Measurements from ENCODE around the gene DCUN1D1. TPM values are rescaled to one million over a fixed set of nuclear protein-coding genes. Genes with fewer than 3 reads are reported as not detected.

Gene DCUN1D1
- total RNA-seq, 1 donor from 2014 or later = 25.5 TPM

DNA sequence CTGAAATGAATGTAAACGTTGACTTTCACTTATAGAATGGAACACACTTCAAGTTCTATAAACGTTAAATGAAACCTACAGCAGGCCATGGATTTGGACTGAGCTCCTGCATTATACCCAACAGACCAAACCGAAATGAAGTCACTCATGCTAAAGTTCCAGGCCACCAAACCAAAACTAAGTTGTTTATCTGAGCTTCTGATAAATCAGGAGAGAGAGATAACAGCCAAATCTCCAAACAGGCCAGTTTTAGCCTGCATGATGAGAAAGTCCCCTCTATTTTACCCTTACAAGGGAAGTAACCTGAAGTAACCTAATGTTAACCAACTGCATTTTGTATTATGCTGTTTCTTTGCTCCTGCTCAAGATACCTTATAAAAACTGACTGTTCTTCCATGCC, 44.5 kb downstream of the DCUN1D1 start:
- TF ChIP-seq POLR2A (IDR thresholded peaks at IDR 0.05) (no peak), POLR2AphosphoS5 (IDR thresholded peaks at IDR 0.05; ENCODE audit: insufficient read depth in 1 of 2, low read depth in 1 of 2) (no peak), CTCF (IDR thresholded peaks at IDR 0.05) (no peak)
- H3K27me3 ChIP-seq = no peaks in the 10 kb centered on the region
- no peaks in the 10 kb centered on the region for H3K36me3 ChIP-seq
- H3K27ac ChIP-seq = no peak overlapping the region
- no peak overlapping the region for H3K4me3 ChIP-seq
- no peak for DNase-seq (ENCODE audit: extremely low spot score in 2 of 2)
- intact Hi-C loops (cut with DNase I) = no loop called here
- H3K4me1 ChIP-seq = no peaks in the 10 kb centered on the region
- peaks cover 9% of the 10 kb centered on the region for H3K9me3 ChIP-seq

DNA sequence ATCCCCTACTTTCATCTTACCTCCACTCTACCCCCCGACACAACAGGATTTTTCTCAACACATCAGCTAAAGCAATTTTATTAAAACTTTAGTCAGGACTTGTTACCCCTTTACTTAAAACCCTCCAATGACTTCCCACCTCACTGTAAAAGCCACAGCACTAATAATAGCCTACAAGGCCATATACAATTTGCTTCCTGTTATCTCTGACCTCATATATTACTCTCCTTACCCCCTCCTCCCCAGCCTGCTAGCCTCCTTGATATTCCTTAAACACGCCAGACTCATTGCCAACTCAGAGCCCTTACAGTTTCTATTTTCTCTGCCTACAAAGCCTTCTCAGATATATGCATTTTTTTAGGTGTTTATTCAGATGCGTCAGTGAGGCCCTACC, 54.4 kb downstream of the DCUN1D1 start:
- intact Hi-C loops (cut with DNase I) = no loop called here
- no peak for DNase-seq (ENCODE audit: extremely low spot score in 2 of 2)
- Histone ChIP-seq H3K4me3 (no peak overlapping the region), H3K36me3 (no peaks in the 10 kb centered on the region), H3K27me3 (no peaks in the 10 kb centered on the region), H3K27ac (no peak overlapping the region), H3K9me3 (no peaks in the 10 kb centered on the region), H3K4me1 (peaks cover 12% of the 10 kb centered on the region)
- TF ChIP-seq POLR2A (IDR thresholded peaks at IDR 0.05) (no peak), POLR2AphosphoS5 (IDR thresholded peaks at IDR 0.05; ENCODE audit: insufficient read depth in 1 of 2, low read depth in 1 of 2) (no peak), CTCF (IDR thresholded peaks at IDR 0.05) (no peak)

DNA sequence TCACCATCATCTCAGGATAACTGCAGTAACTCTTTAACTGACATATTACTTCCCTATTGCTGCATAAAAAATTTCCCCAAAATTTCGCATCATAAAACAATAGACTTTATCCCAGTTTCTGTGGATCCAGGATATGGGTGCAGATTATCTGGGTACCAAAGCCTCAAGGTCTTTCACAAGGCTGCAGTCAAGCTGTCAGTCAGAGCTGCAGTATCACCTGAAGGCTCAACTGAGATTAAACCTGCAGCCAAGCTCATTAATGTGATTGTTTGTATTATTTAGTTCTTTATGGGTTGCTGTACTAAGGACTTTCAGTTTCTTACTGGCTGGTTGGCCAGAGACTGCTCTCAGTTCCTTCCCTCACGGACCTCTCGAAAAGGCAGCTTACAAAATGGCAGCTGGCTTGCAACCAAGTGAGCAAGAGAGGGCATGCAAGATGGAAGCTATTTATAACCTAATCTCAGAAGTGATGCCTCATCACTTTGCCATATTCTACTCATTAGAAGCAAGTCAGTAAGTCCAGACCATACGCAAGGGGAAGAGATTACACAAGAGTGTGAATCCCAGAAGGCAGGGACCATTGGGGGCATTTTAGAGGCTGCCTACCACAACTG, 54.9 kb downstream of the DCUN1D1 start:
- Histone ChIP-seq H3K4me3 (no peak overlapping the region), H3K4me1 (peaks cover 16% of the 10 kb centered on the region), H3K27ac (no peak overlapping the region), H3K36me3 (no peaks in the 10 kb centered on the region), H3K27me3 (no peaks in the 10 kb centered on the region), H3K9me3 (no peaks in the 10 kb centered on the region)
- intact Hi-C loops (cut with DNase I) = no loop called here
- DNase-seq (ENCODE audit: extremely low spot score in 2 of 2) = no peak
- TF ChIP-seq POLR2A (IDR thresholded peaks at IDR 0.05) = no peak
- peak in 1 of 2 donors; percentile 8 for TF ChIP-seq POLR2AphosphoS5 (IDR thresholded peaks at IDR 0.05; ENCODE audit: insufficient read depth in 1 of 2, low read depth in 1 of 2)

GRCh38 chr3:182921665-182922355, 58.5 kb downstream of the DCUN1D1 start:
- Histone ChIP-seq H3K27ac (no peak overlapping the region), H3K4me3 (no peak overlapping the region), H3K9me3 (no peaks in the 10 kb centered on the region), H3K4me1 (peaks cover 16% of the 10 kb centered on the region), H3K36me3 (no peaks in the 10 kb centered on the region), H3K27me3 (no peaks in the 10 kb centered on the region)
- no peak for DNase-seq (ENCODE audit: extremely low spot score in 2 of 2)
- no peak for TF ChIP-seq POLR2A (IDR thresholded peaks at IDR 0.05)
- intact Hi-C loops (cut with DNase I) = no loop called here

GRCh38 chr3:182920515-182921084, 59.7 kb downstream of the DCUN1D1 start:
- DNase-seq (ENCODE audit: extremely low spot score in 2 of 2) = no peak
- no peaks in the 10 kb centered on the region for H3K36me3 ChIP-seq
- no peaks in the 10 kb centered on the region for H3K9me3 ChIP-seq
- no peaks in the 10 kb centered on the region for H3K27me3 ChIP-seq
- TF ChIP-seq POLR2A (IDR thresholded peaks at IDR 0.05) (no peak), CTCF (IDR thresholded peaks at IDR 0.05) (no peak), POLR2AphosphoS5 (IDR thresholded peaks at IDR 0.05; ENCODE audit: insufficient read depth in 1 of 2, low read depth in 1 of 2) (no peak)
- intact Hi-C loops (cut with DNase I) = no loop called here
- no peak overlapping the region for H3K4me3 ChIP-seq
- peaks cover 12% of the 10 kb centered on the region for H3K4me1 ChIP-seq
- H3K27ac ChIP-seq = no peak overlapping the region

DNA sequence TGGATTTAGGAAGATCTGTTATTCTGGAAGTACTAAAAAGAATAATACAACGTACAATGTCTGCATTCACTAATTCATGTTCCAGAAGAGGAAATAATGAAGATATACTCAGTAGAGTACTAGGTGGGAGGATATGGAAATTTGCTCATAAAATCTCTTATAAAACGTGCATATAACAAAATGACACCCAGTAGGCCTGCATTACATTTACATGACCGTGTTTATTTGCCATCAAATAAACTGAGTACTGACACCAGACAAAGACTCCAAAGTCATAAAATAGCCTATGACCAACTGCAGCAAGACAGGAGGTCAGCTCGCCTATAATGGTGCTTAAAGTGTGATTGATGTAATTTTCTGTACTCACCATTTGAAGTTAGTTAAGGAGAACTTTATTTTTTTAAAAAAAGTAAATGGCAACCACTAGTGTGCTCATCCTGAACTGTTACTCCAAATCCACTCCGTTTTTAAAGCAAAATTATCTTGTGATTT, 60.4 kb downstream of the DCUN1D1 start:
- intact Hi-C loops (cut with DNase I) = no loop called here
- H3K4me3 ChIP-seq = no peak overlapping the region
- H3K4me1 ChIP-seq = peaks cover 12% of the 10 kb centered on the region
- H3K36me3 ChIP-seq = no peaks in the 10 kb centered on the region
- TF ChIP-seq POLR2AphosphoS5 (IDR thresholded peaks at IDR 0.05; ENCODE audit: insufficient read depth in 1 of 2, low read depth in 1 of 2) (no peak), CTCF (IDR thresholded peaks at IDR 0.05) (no peak), POLR2A (IDR thresholded peaks at IDR 0.05) (no peak)
- no peaks in the 10 kb centered on the region for H3K9me3 ChIP-seq
- no peaks in the 10 kb centered on the region for H3K27me3 ChIP-seq
- no peak overlapping the region for H3K27ac ChIP-seq
- DNase-seq (ENCODE audit: extremely low spot score in 2 of 2) = no peak
